ENCODE results near the gene TUFM.
"Not testable (repeated sequence)": the region's sequence is repeated elsewhere in the genome, so short reads cannot be mapped to it uniquely, and the experiment has no call there.

The TUFM gene

GRCh38 chr16:28873543-28874201, 27.5 kb upstream of the TUFM start:
- no peak overlapping the region for H3K4me3 ChIP-seq (replicated peaks in 1 of 2; ENCODE audit: low read depth in 2 of 2, low read length in 2 of 2)
- TF ChIP-seq CTCF (IDR thresholded peaks at IDR 0.05; ENCODE audit: low read depth, low read length), result peak; percentile 83
- DNase-seq (ENCODE audit: low read depth in 2 of 2), result peak in 1 of 2 donors; percentile 21

- TF ChIP-seq CTCF (IDR thresholded peaks at IDR 0.05; ENCODE audit: low read depth, low read length), result no peak
- no peak for DNase-seq (ENCODE audit: low read depth in 2 of 2)
- H3K4me3 ChIP-seq (replicated peaks in 1 of 2; ENCODE audit: low read depth in 2 of 2, low read length in 2 of 2), result no peak overlapping the region
These were observed 26.8 kb upstream of the TUFM start for GRCh38 chr16:28872952-28873351.

- H3K4me3 ChIP-seq (replicated peaks in 1 of 2; ENCODE audit: low read depth in 2 of 2, low read length in 2 of 2), result no peak overlapping the region
- no peak for DNase-seq (ENCODE audit: low read depth in 2 of 2)
- TF ChIP-seq CTCF (IDR thresholded peaks at IDR 0.05; ENCODE audit: low read depth, low read length), result no peak
These were observed 23.1 kb upstream of the TUFM start for GRCh38 chr16:28869201-28869600.

GRCh38 chr16:28867646-28868045, 21.5 kb upstream of the TUFM start:
- DNase-seq (ENCODE audit: low read depth in 2 of 2); H3K4me3 ChIP-seq (replicated peaks in 1 of 2; ENCODE audit: low read depth in 2 of 2, low read length in 2 of 2): not testable (repeated sequence)

GRCh38 chr16:28867241-28867640, 21.1 kb upstream of the TUFM start:
- no peak overlapping the region for H3K4me3 ChIP-seq (replicated peaks in 1 of 2; ENCODE audit: low read depth in 2 of 2, low read length in 2 of 2)
- TF ChIP-seq CTCF (IDR thresholded peaks at IDR 0.05; ENCODE audit: low read depth, low read length), result no peak
- no peak for DNase-seq (ENCODE audit: low read depth in 2 of 2)

GRCh38 chr16:28866454-28866804, 20.3 kb upstream of the TUFM start:
- no peak for DNase-seq (ENCODE audit: low read depth in 2 of 2)
- TF ChIP-seq CTCF (IDR thresholded peaks at IDR 0.05; ENCODE audit: low read depth, low read length), result no peak
- H3K4me3 ChIP-seq (replicated peaks in 1 of 2; ENCODE audit: low read depth in 2 of 2, low read length in 2 of 2), result no peak overlapping the region

- no peak for TF ChIP-seq CTCF (IDR thresholded peaks at IDR 0.05; ENCODE audit: low read depth, low read length)
These were observed 19.7 kb upstream of the TUFM start for GRCh38 chr16:28865722-28866453.

More at GRCh38 chr16:28865722-28866453, 19.7 kb upstream of the TUFM start:
- H3K4me3 ChIP-seq (replicated peaks in 1 of 2; ENCODE audit: low read depth in 2 of 2, low read length in 2 of 2), result no peak overlapping the region
- DNase-seq (ENCODE audit: low read depth in 2 of 2), result no peak

Measured in cardiac fibroblast (primary cell).